Stimulated activated naive CD4-positive, alpha-beta T cell (primary cell): ENCODE data around the gene MECP2.
A peak's percentile ranks its signal among the peaks of the same experiment; 100 is the strongest.
"Not testable (repeated sequence)": the region's sequence is repeated elsewhere in the genome, so short reads cannot be mapped to it uniquely, and the experiment has no call there.

Experiments used
- DNase-seq, 6 experiments: peaks; one replicate each; lab custom pipeline; 2025; lab: John Stamatoyannopoulos, UW

The MECP2 gene

DNA sequence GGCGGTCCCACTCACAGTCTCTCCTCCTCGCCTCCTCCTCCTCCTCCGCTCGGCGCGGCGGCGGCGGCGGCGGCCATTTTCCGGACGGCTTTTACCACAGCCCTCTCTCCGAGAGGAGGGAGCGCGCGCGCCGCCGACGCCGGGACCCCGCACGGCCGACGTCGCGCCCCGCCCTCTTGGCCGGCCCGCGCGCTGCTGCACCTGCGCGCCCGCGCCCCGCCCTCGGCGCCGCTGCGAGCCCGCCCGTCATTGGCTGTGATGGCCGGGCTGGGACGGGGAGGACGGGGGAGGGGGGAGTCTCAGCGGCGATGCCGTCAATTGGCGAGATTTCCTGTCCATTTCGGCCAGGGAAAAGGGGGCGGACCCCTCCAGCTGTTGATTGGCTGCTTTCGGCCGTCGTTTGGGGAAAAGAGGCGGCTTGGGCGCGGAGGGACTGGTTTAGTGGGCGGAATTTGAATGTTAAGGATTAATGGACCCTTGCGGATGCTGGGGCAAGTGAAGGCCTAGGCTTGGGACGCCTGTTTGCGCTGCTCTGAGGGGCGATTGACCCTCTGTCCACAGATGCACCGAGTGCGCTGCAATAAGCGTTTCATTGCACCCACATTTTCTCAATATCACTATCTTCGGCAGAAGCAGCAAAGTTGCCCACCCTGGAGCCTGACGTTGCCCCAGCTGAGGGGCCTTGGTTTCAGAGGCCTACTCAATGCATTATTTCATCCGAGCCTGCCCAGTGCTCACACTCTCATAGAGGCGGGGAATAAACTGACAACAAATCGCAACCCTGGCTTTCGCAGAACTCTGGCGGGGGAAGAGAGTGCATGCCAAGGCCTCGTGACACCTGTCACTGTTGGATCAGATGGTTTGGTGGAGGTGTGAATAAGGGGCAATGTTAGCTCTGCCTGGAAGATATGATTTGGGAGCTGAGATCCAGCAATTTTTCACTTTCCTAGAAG, at the start of gene MECP2:
Gene MECP2, minus strand, starts transcription at position 129 of the 953 bp plus-strand sequence.
- peak; percentile 71 to 87 (median 78) for DNase-seq

DNA sequence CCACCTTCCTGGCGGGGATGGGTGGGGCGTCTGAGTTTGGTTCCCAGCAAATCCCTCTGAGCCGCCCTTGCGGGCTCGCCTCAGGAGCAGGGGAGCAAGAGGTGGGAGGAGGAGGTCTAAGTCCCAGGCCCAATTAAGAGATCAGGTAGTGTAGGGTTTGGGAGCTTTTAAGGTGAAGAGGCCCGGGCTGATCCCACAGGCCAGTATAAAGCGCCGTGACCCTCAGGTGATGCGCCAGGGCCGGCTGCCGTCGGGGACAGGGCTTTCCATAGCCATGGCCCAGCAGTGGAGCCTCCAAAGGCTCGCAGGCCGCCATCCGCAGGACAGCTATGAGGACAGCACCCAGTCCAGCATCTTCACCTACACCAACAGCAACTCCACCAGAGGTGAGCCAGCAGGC, 46.5 kb upstream of the MECP2 start, which contains the start of gene OPN1LW:
Gene OPN1LW, plus strand, starts transcription at position 234 of the 400 bp plus-strand sequence. Its CDS starts 41 bp downstream, at position 275.
- not testable (repeated sequence) for DNase-seq

DNA sequence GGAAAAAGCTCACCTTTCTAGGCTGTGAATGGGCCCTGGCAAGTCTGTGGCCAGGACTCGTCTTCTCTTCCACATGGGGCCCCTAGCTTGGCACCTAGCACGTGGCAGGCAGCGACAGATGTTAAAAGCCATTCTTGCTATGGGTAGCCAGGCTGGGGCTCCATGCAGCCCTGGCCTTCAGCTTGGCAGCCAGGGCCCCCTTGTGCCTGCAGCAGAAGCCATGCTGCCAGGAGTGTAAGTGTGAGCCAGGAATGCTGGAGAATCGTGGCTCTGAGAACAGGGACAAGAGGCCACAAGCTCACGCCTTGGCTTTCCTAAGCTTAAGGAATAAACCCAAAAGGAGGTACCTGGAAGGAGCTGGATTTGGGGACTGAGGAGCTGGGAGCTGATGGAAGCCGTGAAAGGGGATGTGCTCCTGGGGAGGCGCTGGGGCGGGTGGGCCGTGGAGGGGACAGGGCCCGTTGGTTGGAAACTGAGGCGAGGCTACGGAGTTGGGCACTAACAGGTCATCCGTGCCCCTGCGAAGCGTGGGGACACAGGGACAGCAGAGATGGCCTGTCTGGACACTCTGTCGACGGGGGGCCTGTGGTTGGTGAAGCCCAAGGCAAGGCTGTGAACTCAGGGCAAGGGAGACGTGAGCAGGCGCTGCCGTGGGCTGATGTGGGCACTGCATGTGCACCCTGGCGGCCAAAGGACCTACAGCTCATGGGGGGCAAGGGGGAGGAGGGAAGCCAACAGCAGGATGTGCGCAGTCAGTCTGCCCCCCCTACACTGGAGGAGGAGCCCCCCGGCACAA, 45.6 kb upstream of the MECP2 start:
- DNase-seq, result no peak

DNA sequence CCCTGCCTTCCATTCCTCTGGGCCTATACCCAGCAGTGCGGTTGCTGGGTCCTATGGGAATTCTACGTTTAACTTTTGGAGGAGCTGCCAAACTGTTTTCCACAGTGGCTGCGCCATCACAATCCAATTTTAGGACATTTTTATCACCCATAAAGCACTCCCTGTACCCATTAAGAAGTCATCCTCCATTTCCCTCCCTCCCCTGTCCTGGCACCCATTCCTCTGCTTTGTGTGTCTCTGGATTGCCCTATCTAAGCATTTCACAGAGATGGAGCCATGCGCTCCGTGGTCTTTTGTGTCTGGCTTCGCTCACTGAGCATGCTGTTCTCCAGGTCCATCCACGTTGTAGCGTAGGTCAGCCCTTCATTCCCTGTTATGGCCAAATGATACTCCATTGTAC, 44.9 kb upstream of the MECP2 start:
- DNase-seq, result no peak

DNA sequence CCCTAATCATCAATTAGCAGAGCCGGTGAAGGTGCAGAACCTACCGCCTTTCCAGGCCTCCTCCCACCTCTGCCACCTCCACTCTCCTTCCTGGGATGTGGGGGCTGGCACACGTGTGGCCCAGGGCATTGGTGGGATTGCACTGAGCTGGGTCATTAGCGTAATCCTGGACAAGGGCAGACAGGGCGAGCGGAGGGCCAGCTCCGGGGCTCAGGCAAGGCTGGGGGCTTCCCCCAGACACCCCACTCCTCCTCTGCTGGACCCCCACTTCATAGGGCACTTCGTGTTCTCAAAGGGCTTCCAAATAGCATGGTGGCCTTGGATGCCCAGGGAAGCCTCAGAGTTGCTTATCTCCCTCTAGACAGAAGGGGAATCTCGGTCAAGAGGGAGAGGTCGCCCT, 43.2 kb upstream of the MECP2 start:
- no peak for DNase-seq

DNA sequence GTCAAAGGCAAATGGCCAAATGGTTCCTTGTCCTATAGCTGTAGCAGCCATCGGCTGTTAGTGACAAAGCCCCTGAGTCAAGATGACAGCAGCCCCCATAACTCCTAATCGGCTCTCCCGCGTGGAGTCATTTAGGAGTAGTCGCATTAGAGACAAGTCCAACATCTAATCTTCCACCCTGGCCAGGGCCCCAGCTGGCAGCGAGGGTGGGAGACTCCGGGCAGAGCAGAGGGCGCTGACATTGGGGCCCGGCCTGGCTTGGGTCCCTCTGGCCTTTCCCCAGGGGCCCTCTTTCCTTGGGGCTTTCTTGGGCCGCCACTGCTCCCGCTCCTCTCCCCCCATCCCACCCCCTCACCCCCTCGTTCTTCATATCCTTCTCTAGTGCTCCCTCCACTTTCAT, 42.7 kb upstream of the MECP2 start:
- no peak for DNase-seq

DNA sequence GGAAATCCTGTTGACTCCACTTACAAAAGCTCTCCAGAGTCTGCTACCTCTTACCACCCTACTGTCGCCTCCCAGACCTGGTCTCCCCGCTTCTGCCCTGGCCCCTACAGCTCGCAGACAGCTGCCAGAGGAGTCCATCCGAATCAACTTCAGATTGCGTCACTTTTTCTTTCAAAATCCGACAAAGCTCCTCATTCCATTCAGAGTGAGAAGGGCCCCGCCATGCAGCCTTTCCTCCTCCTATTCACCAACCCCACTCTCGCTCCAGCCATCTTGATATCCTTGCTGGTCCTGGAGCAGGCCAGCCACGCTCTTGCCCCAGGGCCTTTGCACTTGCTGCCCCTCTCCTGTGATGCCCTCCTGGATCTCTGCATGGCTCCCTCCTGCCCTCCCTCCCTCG, 41.3 kb upstream of the MECP2 start:
- no peak for DNase-seq

DNA sequence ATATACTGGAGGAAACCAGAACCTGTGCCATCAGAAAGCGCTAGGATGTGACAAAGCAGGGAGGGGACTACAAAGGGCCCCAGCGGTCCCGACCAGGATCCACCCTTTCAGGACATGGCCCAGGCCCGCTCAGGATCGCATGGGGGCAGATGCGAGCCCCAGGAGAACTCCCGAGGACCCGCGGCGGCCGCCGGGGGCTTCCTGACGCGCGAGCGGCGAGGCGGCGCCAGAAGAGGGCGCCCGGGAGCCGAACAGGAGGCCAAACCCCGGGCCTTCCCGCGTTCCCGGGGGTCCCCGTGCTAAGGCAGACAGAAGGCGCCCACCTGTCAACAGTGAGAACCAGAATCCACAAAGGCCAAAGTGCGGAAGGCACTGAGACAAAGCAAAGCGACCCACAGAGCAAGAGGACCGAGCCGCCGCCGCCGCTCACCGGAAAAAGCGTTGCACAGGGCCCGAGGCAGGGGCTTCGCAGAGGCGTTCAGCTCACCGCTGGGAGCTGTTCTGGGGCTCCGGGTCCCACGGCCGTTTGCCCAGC, 39.2 kb upstream of the MECP2 start:
- peak; percentile 33 to 68 (median 63) for DNase-seq

DNA sequence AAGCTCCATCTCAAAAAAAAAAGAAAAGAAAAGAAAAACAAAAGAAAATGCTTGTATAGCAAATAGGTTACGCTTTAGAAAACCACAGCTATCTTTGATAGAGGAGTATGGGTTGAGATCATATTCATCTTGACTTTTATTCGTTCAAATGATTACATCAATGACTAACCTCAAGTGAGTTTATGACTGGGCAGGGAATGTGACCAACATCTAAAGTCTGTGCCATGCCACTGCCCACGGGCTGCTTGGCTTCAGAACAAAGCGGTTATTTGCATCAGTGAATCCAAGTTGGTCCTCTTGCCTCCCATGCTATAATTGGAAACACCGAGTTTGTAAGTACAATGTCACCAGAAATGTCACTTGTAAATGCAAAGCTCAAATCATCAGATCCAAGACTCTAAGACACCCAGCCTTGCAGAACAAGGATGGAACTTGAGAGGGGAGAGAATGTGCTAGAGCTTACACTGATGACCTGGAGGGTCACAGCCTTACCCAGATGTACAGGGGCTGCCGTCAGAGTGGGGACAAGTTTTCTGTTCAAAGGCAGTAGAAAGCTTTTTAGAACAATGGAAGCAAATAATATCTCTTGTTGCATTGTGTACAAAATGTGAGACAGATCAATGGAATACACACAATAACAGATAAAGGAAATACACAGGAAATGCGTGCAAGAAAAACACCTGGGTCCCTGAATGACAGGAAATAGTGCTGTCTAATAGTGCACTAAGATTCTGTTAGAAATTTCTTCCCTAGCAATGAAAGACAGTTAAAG, 38.1 kb upstream of the MECP2 start:
- peak in 3 of 6 experiments; percentile 45 to 54 (median 46) for DNase-seq

DNA sequence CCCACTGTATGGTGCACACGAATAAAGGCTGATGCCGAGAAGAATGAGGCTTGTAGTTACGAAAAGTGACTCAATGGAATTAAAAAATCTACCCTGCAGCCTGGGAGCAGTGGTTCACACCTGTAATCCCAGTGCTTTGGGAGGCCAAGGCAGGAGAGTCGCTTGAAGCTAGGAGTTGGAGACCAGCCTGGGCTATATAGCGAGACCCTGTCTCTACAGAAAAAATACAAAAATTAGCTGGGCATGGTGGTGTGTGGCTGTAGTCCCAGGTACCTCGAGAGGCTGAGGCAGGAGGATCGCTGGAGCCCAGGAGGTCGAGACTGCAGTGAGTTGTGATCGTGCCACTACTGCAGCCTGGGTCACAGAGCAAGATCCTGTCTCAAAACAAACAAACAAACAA, 34.8 kb upstream of the MECP2 start:
- DNase-seq, result no peak

DNA sequence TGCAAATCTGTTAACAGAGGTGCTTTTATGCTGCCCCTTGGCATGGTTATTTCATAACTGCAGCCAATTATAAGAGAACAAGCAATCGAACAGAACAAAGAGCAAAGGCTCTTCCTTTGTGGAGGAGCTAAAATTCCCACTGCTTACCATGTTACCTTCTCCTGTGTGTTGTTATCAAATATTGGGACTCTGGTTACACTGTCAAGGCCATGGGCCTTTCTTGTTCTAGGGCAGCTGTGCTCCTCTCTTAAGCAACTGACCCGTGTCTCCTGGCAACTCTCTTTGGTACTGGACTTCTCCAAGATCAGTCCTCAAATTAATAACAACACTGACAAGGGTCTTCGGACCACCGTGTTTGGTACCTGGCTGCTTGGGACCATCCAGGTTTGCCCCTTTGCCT, 34.4 kb upstream of the MECP2 start:
- no peak for DNase-seq

DNA sequence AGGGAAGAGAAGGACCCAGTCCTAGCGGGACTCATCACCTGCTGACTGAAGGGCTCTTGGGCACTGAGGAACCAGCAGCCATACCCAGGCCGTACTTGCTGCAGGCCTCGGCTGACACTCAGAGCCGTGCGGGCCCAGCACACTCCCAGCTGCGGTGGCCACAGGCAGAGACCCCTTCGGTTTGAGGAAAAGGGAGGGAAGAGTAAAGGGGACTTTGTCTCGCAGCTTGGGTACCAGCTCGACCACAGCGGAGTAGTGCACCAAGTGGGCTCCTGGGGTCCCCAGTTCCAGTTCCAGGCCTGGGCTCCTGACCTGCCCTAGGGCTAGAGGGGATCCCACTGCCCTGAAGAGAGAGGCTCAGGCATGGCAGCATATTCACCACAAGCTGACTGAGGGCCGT, 28.6 kb upstream of the MECP2 start:
- DNase-seq, result no peak

DNA sequence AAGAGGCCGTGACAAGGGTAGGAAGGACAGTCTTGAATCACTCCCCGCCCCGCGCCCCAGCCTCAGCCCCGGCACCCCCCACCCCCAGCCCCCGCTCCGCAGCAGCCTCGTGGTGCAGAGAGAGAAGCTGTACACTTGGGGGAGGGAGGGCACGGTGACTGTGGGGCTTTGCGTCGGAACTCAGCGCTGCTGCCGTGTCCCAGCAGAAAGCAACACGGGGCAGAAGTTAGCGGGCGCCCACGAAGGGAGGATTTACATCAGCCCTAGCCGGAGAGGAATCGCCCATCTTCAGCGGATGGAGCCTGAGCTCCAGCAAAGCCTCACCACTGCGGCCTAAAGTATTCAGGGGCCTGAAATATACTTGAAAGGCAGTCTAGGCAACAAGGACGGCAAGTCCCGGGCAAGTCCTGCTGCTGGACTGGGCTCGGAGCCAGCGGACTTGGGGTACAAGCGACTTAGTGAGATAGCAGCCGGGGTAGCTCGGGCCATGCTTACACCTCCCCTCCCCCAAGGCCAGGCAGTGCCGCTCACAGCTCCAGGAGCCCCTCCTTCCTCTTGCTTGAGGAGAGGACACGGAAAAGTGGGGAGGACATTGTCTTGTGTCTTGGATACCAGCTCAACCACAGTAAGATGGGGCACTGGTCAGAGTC, 28.0 kb upstream of the MECP2 start:
- DNase-seq, result peak in 1 of 6 experiments; percentile 13

DNA sequence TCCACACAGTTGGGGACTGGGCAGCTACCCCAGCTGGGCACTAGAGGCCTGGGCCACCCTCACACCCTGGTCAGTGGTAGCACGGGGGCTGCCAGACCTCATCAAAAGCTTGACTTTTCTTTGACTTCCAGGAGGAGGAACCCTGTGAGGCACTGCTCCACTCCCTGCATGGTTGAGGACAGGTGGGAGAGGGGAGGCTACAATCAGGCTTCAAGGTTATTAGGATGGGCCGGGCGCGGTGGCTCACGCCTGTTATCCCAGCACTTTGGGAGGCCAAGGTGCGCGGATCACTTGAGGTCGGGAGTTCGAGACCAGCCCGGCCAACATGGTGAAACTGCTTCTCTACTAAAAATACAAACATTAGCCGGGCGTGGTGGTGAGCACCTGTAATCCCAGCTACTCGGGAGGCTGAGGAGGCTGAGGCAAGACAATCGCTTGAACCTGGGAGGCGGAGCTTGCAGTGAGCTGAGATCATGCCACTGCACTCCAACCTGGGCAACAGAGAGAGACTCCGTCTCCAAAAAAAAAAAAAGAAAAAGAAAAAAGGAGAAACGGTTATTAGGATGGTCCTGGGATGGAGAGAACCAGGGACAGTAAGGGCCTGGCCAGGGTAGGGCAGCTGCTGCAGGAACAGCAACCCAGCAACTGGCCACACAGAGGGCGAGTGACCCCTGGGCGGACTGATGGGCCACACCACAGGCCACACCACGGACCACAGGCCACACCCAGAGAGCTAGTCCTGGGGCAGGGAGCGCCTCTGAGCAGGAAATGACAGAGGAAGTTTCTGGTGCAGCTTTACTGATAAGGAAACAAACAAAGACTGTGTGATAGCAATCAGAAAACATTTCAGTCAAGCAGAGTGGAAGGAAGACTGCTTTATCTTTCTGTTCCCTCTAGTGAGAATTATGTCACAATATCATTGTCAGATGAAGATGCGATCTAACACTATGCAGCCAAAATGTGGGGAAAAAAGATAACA, 26.0 kb upstream of the MECP2 start:
- peak in 4 of 6 experiments; percentile 15 to 40 (median 28) for DNase-seq

DNA sequence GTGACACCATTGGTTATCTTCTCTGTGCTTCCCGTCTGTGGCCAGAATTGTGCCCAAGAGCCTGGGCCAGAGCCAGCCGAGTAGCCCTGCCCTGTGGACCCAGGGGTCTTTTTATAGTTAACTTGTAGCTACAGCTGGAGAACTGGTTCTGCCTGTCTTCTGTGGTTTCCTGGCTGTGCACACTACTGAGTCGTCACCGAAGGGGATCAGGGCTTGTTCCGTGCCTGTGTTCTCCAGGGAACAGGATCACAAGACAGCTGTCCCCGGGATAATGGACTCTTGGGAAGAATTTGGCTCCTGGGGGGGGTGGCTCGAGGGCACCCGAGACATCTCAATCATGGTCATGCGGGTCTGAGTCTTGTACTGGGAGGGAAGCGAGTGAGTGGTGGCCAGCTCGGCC, 24.4 kb upstream of the MECP2 start:
- no peak for DNase-seq

DNA sequence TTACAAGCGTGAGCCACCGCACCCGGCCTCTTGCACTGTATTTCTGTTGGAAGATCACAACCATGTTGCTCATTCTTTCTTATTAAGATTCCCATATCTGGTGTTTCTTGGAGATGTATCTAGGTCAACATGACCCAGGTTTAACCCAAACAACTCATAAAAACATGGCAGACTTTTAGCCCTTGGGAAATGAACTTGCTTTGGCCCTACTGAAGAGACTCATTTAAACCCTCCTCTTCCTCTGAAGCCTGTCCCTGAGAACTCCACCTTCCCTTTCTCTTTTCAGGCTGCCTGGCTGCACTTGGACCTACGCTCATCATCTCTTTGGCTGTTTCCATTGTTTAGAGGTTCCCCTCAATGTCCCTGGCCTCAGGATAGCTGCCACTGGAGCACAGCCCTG, 23.7 kb upstream of the MECP2 start:
- DNase-seq, result no peak

DNA sequence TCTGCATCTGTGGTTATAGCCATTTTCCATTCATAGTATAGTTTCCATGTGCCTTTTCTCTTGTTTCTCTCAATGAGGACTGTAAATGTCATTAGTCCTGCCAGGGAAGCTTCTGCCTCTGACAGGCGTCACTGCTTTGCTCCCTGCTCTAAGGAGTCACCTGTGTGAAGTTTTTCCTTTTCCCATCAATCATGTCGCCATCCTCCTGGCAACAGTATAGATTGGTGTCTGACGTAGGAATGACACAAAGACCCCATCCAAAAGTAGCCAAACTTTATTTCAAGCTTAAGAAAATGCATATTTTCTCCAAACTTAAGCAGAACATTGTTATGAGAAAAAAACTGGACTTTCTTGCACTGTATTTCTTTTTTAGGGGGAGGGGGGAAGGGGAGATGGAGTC, 23.1 kb upstream of the MECP2 start:
- no peak for DNase-seq

DNA sequence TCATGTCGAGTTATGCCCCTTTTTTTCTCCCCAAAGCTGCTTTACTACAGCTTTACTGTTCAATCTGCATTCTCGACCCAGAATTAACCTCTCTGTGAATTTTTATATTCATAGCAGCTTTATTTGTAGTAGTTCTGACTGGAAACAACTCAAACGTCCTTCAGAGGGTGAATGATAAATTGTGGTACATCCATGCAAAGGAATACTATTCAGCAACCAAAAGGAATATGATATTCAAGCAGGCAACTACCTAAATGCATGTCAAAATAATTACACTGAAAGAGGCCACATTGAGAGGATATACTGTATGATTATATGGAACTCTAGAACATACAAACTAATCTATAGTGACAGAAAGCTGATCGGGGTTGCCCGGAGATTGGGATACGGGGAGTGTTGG, 20.0 kb upstream of the MECP2 start:
- no peak for DNase-seq

DNA sequence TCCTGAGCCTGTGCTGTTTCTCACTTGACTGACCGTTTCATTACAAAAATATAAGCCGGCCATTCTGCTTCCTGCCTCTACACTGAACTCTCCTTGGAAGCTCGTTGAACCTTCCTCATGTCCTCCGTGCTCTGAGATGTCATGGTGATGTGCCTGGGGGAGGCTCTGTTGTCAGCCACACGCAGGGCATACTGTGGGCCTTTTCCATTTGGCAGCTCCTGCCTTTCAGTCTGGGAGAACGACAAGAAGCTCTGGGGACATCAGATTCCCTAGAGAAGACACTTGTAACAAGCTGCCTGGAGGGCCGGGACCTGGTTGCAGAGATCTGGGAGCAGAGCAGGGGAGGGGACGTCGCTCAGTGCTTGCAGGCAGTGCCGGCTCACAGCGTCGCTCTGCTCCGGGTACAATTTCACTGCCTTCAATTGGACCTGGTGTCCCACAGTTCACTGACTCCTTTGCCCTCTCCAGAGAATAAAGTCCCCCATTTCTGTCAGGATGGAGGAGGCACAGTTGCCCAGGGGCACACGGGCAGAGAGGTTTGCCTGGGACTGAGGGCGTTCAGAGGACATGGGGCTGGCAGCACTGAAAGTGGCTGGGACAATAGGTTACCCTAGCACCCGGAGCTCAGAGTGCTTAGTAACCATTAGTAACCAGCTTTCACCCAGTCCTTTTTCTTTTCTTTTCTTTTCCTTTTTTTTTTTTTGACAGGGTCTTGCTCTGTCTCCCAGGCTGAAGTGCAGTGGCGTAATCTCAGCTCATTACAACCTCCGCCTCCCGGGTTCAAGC, 19.1 kb upstream of the MECP2 start:
- no peak for DNase-seq
